Measurements from ENCODE around the gene BCL11A. TPM values are rescaled to one million over a fixed set of nuclear protein-coding genes. Genes with fewer than 3 reads are reported as not detected.

BCL11A gene
- total and polyA plus RNA-seq, 2 of the 13 experiments (the other 11 are each of a cell fraction or from before 2014, with no cell fraction given): not detected

GRCh38 chr2:60500861-60501260 is 52.6 kb downstream of the BCL11A start (continued):
- no peak for TF ChIP-seq ZNF609 (CRISPR knock-in tag; IDR thresholded peaks at IDR 0.05; ENCODE audit: borderline replicate concordance)
- no peak for TF ChIP-seq AKAP8 (CRISPR knock-in tag; IDR thresholded peaks at IDR 0.05)
- TF ChIP-seq SIN3B (IDR thresholded peaks at IDR 0.05; ENCODE audit: low read length): no peak
- no peak for TF ChIP-seq WIZ (CRISPR knock-in tag; IDR thresholded peaks at IDR 0.05)

GRCh38 chr2:60499651-60500265 is 53.7 kb downstream of the BCL11A start:
- Histone ChIP-seq H3K27me3 (ENCODE audit: control insufficient read depth in 1 of 2, insufficient read depth in 2 of 2, low read length in 2 of 2) (peaks cover 2 to 29% of the 10 kb centered on the region in 2 experiments; a peak in 2 of 5 replicates), H3K4me2 (ENCODE audit: low read depth, low read length) (no peak overlapping the region), H3K27ac (ENCODE audit: extremely low read length, insufficient read depth, low read length) (no peak overlapping the region), H3K79me2 (ENCODE audit: insufficient read depth, low read length) (no peaks in the 10 kb centered on the region), H3K4me3 (replicated peaks in 1 of 3; ENCODE audit: insufficient read depth in 1 of 3, low read depth in 2 of 3, low read length in 3 of 3) (no peak overlapping the region), H4K20me1 (ENCODE audit: insufficient read depth, low read length) (no peaks in the 10 kb centered on the region), H3K9ac (ENCODE audit: insufficient read depth, low read depth, low read length) (no peak overlapping the region), H3K4me1 (ENCODE audit: insufficient read depth, low read length) (no peaks in the 10 kb centered on the region), H3K9me3 (ENCODE audit: low read length) (no peaks in the 10 kb centered on the region), H2AFZ (ENCODE audit: low read length) (no peak overlapping the region), H3K36me3 (replicated peaks in 1 of 2; ENCODE audit: control insufficient read depth in 1 of 2, insufficient read depth in 2 of 2, low read length in 2 of 2) (no peaks in the 10 kb centered on the region)
- DNase-seq (ENCODE audit: low spot score) (no peak), ATAC-seq (no peak; the same call in 2 of the 3 replicates), FAIRE-seq (no peak)
- no peak for TF ChIP-seq MTF1 (CRISPR knock-in tag; IDR thresholded peaks at IDR 0.05)
- no peak for TF ChIP-seq RNF219 (CRISPR knock-in tag; IDR thresholded peaks at IDR 0.05)
- TF ChIP-seq JUN (CRISPR knock-in tag; IDR thresholded peaks at IDR 0.05): no peak
- no peak for TF ChIP-seq NFE2L1 (CRISPR knock-in tag; IDR thresholded peaks at IDR 0.05; ENCODE audit: borderline replicate concordance)
- no peak for TF ChIP-seq ZSCAN29 (CRISPR knock-in tag; conservative IDR thresholded peaks at IDR 0.05)
- no peak for TF ChIP-seq MNT (IDR thresholded peaks at IDR 0.05)
- TF ChIP-seq CHCHD3 (CRISPR knock-in tag; IDR thresholded peaks at IDR 0.05): no peak
- no peak for TF ChIP-seq GZF1 (CRISPR knock-in tag; IDR thresholded peaks at IDR 0.05)
- no peak for TF ChIP-seq CEBPB (IDR thresholded peaks at IDR 0.05; ENCODE audit: borderline replicate concordance, low read depth, low read length)
- no peak for TF ChIP-seq NR2F6 (IDR thresholded peaks at IDR 0.05)
- no peak for TF ChIP-seq NR2F6 (CRISPR knock-in tag; IDR thresholded peaks at IDR 0.05)
- TF ChIP-seq ZNF207 (IDR thresholded peaks at IDR 0.05; ENCODE audit: borderline replicate concordance): no peak
- no peak for TF ChIP-seq HNRNPUL1 (IDR thresholded peaks at IDR 0.05; ENCODE audit: low read depth, low read length)
- POLR2A ChIA-PET: no interaction called here
- no TSS peak for BruUV-seq (replicated peaks)
- intact Hi-C loops (cut with micrococcal nuclease; ENCODE audit: unreplicated experiment): no loop called here
- CTCF ChIA-PET (ENCODE audit: low intra/inter-chr PET ratio, low total read pairs): no interaction called here
- in situ Hi-C loops (cut with HindIII; ENCODE audit: extremely low pct_ligation_motif_present, low pct_unique_long_range_greater_than_20kb): no loop called here
- 42% methylated on average over 8 of the region's 8 CpGs for WGBS (ENCODE audit: low lambda C conversion rate)

All from HepG2 (cell line).